Measurements from ENCODE around the gene ASTN2.

GRCh38 chr9:116555119-116555518, 859.7 kb downstream of the ASTN2 start:
- TF ChIP-seq CTCF (conservative IDR thresholded peaks at IDR 0.05; ENCODE audit: low read length) (no peak), EZH2phosphoT487 (IDR thresholded peaks at IDR 0.05; ENCODE audit: borderline replicate concordance, low read depth, low read length) (no peak)
